ENCODE results near the gene FBXL15.

DNA sequence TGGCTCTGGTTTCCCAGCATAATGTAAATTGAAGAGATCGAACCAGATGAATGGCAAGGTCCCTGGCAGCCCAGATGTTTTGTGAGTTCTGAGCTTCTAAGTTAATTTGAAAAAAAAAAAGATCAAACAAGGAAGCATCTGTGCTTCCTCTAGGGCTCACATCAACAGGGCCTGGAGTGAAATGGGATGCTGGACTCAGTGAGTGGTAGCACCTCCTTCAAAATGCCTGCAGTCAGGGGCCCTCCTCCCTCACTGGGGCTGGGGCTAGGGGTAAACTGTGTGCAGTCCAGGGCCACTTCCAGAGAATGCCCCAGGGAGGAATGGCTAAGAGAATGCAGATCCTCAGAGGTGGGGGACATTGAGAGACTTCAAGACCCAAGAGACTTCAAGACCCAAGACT lies 17.7 kb downstream of the FBXL15 start:
- TF ChIP-seq, protein P1, sequence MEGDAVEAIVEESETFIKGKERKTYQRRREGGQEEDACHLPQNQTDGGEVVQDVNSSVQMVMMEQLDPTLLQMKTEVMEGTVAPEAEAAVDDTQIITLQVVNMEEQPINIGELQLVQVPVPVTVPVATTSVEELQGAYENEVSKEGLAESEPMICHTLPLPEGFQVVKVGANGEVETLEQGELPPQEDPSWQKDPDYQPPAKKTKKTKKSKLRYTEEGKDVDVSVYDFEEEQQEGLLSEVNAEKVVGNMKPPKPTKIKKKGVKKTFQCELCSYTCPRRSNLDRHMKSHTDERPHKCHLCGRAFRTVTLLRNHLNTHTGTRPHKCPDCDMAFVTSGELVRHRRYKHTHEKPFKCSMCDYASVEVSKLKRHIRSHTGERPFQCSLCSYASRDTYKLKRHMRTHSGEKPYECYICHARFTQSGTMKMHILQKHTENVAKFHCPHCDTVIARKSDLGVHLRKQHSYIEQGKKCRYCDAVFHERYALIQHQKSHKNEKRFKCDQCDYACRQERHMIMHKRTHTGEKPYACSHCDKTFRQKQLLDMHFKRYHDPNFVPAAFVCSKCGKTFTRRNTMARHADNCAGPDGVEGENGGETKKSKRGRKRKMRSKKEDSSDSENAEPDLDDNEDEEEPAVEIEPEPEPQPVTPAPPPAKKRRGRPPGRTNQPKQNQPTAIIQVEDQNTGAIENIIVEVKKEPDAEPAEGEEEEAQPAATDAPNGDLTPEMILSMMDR (IDR thresholded peaks at IDR 0.05) = no peak
- no peak for TF ChIP-seq EZH2 (IDR thresholded peaks at IDR 0.05; ENCODE audit: borderline replicate concordance, insufficient read depth, low read depth, low read length, poor library complexity, severe bottlenecking)

All from B cell (primary cell).